GM21381 (cell line): ENCODE data around the gene TTLL12.
A peak's percentile ranks its signal among the peaks of the same experiment; 100 is the strongest.
"Not testable (repeated sequence)": the region's sequence is repeated elsewhere in the genome, so short reads cannot be mapped to it uniquely, and the experiment has no call there.

Source experiments
- ATAC-seq: cut with Tn5 transposase; IDR thresholded peaks from one replicate; pipeline ENCODE4 v1.9.1; 2021; ENCODE audit warnings: mild to moderate bottlenecking, moderate library complexity; ENCODE audit not compliant: unreplicated experiment

TTLL12 gene

GRCh38 chr22:43157874-43158546 is 28.9 kb downstream of the TTLL12 start:
- no peak for ATAC-seq

- ATAC-seq = no peak
These were observed 30.5 kb downstream of the TTLL12 start for GRCh38 chr22:43156413-43156812.

GRCh38 chr22:43155789-43156188 is 31.1 kb downstream of the TTLL12 start:
- ATAC-seq = no peak

- no peak for ATAC-seq
These were observed 31.9 kb downstream of the TTLL12 start for GRCh38 chr22:43154887-43155536.

GRCh38 chr22:43153899-43154298 is 33.0 kb downstream of the TTLL12 start:
- no peak for ATAC-seq

- no peak for ATAC-seq
These were observed 34.4 kb downstream of the TTLL12 start for GRCh38 chr22:43152357-43153071.

- ATAC-seq = no peak
These were observed 35.0 kb downstream of the TTLL12 start for GRCh38 chr22:43152003-43152356.

- no peak for ATAC-seq
These were observed 35.5 kb downstream of the TTLL12 start, which contains the start of gene TSPO for GRCh38 chr22:43151251-43152002. Gene TSPO (plus strand): TSS chr22:43151559. CDS start chr22:43159239, 7,680 bp downstream.

- ATAC-seq = no peak
These were observed 36.2 kb downstream of the TTLL12 start for GRCh38 chr22:43150731-43151206.

GRCh38 chr22:43148581-43148980 is 38.4 kb downstream of the TTLL12 start:
- no peak for ATAC-seq

GRCh38 chr22:43147821-43148220 is 39.1 kb downstream of the TTLL12 start:
- ATAC-seq = no peak

GRCh38 chr22:43146332-43146731 is 40.6 kb downstream of the TTLL12 start:
- not testable (repeated sequence) for ATAC-seq

GRCh38 chr22:43145371-43145770 is 41.6 kb downstream of the TTLL12 start:
- not testable (repeated sequence) for ATAC-seq

GRCh38 chr22:43144949-43145348 is 42.0 kb downstream of the TTLL12 start:
- no peak for ATAC-seq

- peak; percentile 87 for ATAC-seq
These were observed 43.9 kb downstream of the TTLL12 start, which contains the start of gene MCAT for GRCh38 chr22:43142880-43143562. Gene MCAT (minus strand): TSS chr22:43143398. CDS start chr22:43143348, 50 bp downstream.

GRCh38 chr22:43136801-43137200 is 50.1 kb downstream of the TTLL12 start:
- ATAC-seq = no peak

- no peak for ATAC-seq
These were observed 50.7 kb downstream of the TTLL12 start for GRCh38 chr22:43136255-43136654.

GRCh38 chr22:43135565-43135964 is 51.4 kb downstream of the TTLL12 start:
- ATAC-seq = no peak

- no peak for ATAC-seq
These were observed 52.4 kb downstream of the TTLL12 start for GRCh38 chr22:43134553-43134952.

GRCh38 chr22:43133401-43133800 is 53.5 kb downstream of the TTLL12 start:
- ATAC-seq = no peak
